Measurements from ENCODE around the gene PPP2R2C.

Gene PPP2R2C

GRCh38 chr4:6469898-6470501 is 2.4 kb downstream of the PPP2R2C start:
- no peak for DNase-seq (ENCODE audit: low read depth in 2 of 2)

DNA sequence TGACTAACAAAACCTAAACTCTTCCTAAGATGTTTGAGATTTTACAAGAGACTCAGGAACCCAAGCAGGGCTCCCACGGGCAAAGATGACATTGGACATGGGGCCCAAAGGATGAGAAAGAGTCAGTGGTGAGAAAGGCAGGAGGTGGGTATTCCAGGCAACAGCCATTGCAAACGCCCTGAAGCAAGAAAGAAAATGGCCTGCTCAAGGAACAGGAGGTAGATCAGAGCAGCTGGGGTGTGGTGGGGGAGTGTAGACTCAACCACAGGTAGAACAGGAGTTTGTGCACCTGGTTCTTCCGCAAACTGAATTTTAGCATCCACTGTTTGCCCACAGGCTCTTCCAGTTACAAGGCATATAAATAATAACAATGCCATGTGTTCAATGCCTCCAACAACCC is 3.3 kb downstream of the PPP2R2C start:
- DNase-seq (ENCODE audit: low read depth in 2 of 2), result no peak

- no peak for DNase-seq (ENCODE audit: low read depth in 2 of 2)
Measured at GRCh38 chr4:6468376-6468775, 4.0 kb downstream of the PPP2R2C start.

- no peak for DNase-seq (ENCODE audit: low read depth in 2 of 2)
Measured at GRCh38 chr4:6467600-6467999, 4.8 kb downstream of the PPP2R2C start.

GRCh38 chr4:6466756-6467381 is 5.5 kb downstream of the PPP2R2C start:
- no peak for DNase-seq (ENCODE audit: low read depth in 2 of 2)

GRCh38 chr4:6465955-6466354 is 6.5 kb downstream of the PPP2R2C start:
- DNase-seq (ENCODE audit: low read depth in 2 of 2), result no peak

DNA sequence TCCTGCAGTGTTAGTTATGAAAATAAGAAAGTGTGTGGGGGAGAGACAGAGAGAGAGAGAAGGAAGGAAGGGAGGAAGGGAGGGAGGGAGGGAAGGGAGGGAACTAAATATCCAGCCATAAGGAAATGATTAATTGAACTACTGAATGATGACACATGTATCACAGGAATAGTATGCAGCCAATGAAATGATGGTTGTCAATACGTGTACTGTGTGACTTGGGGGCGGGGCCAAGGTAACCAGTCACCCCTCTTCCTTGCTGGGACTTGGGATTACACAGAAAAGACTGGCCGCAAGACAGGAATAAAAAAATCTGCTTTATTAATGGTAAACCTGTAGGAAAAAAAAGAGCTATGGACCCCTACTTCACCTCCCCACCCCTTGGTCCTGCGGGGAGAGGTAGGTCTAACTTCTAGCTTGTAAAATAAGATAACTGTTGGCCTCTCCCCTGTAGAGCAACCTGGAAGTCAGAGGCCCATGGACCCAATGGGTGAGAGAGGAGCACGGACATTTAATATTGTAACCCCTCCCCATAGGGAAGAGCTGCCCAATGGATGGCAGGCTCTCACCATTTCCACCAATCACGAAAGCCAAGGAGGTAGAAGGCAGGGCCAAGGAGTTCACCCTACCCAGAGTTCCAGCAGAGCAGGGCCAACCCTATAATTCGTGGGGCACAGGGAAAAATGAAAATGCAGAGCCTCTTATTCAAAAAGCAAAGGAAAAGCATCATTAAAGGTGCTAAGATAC is 7.4 kb downstream of the PPP2R2C start:
- DNase-seq (ENCODE audit: low read depth in 2 of 2), result no peak

- no peak for DNase-seq (ENCODE audit: low read depth in 2 of 2)
Measured at GRCh38 chr4:6463311-6464289, 8.8 kb downstream of the PPP2R2C start.

- DNase-seq (ENCODE audit: low read depth in 2 of 2), result no peak
Measured at GRCh38 chr4:6461301-6462165, 10.9 kb downstream of the PPP2R2C start.

- DNase-seq (ENCODE audit: low read depth in 2 of 2), result no peak
Measured at GRCh38 chr4:6460876-6461275, 11.5 kb downstream of the PPP2R2C start.

GRCh38 chr4:6458528-6458927 is 13.9 kb downstream of the PPP2R2C start:
- DNase-seq (ENCODE audit: low read depth in 2 of 2), result no peak

DNA sequence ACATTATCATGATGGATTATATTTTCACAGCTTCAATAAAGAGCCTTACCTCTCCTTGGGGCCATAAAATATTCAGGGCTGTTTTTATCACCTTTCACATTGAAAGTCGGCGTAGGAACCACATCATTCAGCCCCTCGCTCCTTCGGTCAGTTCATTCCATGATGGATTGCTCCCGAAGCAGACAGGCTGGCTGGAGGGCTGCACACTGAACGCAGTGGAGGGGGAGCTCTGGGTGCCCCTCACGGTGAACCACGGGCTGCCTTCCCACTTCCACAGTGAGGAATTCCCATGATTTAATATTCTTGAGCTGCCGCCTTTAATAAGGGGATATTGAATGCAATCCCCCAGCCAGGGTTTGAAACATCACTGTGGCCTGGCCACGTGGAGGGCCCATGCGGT is 16.0 kb downstream of the PPP2R2C start:
- DNase-seq (ENCODE audit: low read depth in 2 of 2), result no peak

DNA sequence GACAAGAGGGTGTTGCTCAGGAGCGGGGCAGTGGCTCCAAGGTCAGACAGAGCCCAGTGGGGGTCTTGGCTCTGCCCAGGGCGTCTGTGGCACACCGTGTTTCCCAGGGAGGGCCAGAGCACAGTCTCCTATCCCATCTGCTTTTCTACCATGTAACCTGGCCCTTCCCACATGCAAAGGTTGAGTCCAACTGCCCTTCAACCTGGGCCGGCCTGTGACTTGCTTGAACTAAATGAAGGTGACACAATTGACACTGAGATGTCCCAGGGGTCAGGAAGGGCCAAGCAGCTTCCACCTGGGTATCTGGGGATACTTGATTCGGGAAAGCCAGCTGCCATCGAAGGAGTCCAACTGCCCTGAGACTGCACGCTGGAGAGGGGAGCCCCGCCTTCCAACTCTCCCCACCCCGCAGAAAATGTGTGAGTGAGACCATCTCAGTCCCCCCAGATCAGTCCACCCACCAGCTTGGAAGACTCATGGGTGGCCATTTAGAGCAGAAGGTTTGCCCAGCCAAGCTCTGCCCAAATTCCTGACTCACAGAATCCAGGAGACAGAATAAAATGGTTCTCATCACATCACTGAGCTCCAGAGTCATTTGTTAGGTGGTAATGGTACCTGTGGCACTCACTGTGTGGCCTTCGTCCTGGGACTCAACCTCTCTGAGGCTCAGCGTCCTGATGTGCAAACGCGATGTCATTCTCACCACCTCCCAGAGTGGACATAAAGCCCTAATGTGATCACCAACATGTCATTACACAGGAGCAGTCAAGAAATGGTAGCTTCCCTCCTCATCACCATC is 18.1 kb downstream of the PPP2R2C start:
- DNase-seq (ENCODE audit: low read depth in 2 of 2), result no peak

DNA sequence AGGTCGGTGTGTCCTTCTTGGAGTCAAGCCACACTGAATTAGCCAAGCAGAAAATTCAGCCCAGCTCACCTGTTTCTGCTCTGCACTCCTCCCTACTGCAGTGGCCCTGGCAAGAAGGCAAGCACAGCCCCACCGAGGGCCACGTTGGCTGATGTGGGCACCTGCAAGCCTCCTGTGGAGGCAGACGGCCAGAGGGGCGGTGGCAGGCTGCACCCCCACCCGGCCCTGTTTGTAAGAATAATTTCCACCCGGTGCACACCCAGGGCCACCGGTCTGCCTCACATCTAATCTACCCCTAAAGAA is 18.8 kb downstream of the PPP2R2C start:
- no peak for DNase-seq (ENCODE audit: low read depth in 2 of 2)

- DNase-seq (ENCODE audit: low read depth in 2 of 2), result no peak
Measured at GRCh38 chr4:6452897-6453687, 19.3 kb downstream of the PPP2R2C start.

DNA sequence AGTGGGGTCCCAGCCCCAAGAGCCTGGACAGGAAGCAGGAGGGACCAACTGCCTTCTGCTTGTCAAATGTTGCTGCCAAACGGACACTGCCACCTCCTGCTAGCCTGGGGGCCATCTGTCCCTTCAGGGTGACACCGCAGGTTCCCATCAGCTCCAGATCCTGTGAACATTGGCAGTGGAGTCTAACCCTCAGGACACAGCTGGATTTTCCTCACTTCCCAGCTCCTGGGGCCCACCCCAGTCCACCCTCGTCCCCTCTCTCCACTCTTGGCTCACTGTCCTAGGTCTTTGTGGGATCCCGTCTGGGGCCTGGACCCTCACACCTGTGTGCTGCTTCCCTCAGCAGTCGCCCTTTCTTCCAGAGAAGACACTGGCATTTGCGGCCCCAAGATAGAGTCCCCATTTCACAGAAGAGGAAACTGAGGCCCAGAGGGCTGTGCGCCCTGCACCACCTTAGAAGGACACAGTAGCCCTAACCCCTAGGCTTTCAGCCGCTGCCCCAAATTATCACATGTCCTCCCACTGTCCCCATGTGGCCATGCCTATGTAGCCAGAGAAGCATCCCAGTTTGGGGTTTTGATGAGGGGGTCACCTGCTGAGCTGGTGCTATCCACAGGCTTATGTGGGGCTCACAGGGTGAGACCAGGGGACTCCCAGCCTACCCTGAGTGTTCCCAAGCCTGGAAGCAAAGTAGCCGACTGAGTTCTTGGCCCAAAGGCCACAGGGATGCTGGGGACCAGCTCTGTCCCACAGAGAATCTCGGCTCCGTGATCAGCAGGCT is 20.1 kb downstream of the PPP2R2C start:
- DNase-seq (ENCODE audit: low read depth in 2 of 2), result no peak

- DNase-seq (ENCODE audit: low read depth in 2 of 2), result no peak
Measured at GRCh38 chr4:6451309-6451708, 21.1 kb downstream of the PPP2R2C start.

- no peak for DNase-seq (ENCODE audit: low read depth in 2 of 2)
Measured at GRCh38 chr4:6450709-6451108, 21.7 kb downstream of the PPP2R2C start.
